ENCODE results near the gene FANCC. TPM values are rescaled to one million over a fixed set of nuclear protein-coding genes. Genes with fewer than 3 reads are reported as not detected.

Gene FANCC
- total RNA-seq, 2 experiments from 2014 or later: 5.7 to 6.3 TPM

GRCh38 chr9:95313010-95313498 is 4.5 kb downstream of the FANCC start:
- H3K27ac Mint-ChIP-seq: no peak overlapping the region
- H3K4me3 ChIP-seq (ENCODE audit: low read length): no peak overlapping the region
- intact Hi-C loops (cut with DNase I, micrococcal nuclease): loop anchor here in 1 of 2 experiments (10.0 kb wide), 1 partner anchor 562 kb away; the partner anchor contains the start of gene ERCC6L2

GRCh38 chr9:95311961-95312360 is 5.5 kb downstream of the FANCC start:
- Mint-ChIP-seq H3K9me3 (no peaks in the 10 kb centered on the region), H3K27ac (no peak overlapping the region), H3K4me1 (ENCODE audit: low read depth) (peaks cover 20% of the 10 kb centered on the region), H3K4me3 (no peak overlapping the region), H3K27me3 (peaks cover 10% of the 10 kb centered on the region), H3K36me3 (ENCODE audit: low read depth) (no peaks in the 10 kb centered on the region)
- ChIA-PET CTCF (no interaction called here), POLR2A (no interaction called here)
- no peaks in the 10 kb centered on the region for H3K9me3 ChIP-seq (ENCODE audit: control insufficient read depth in 1 of 2, insufficient read depth in 1 of 2, low read length in 2 of 2)
- intact Hi-C loops (cut with DNase I, micrococcal nuclease): loop anchor here in 1 of 2 experiments (10.0 kb wide), 1 partner anchor 563 kb away; the partner anchor contains the start of gene ERCC6L2
- no peak for DNase-seq
- H3K36me3 ChIP-seq (ENCODE audit: insufficient read depth, low read length): no peaks in the 10 kb centered on the region
- peaks cover 12% of the 10 kb centered on the region for H3K4me1 ChIP-seq (ENCODE audit: insufficient read depth, low read length)
- no peaks in the 10 kb centered on the region for H3K27me3 ChIP-seq (ENCODE audit: control insufficient read depth in 1 of 2, insufficient read depth in 2 of 2, low read length in 2 of 2)
- no peak for ATAC-seq (ENCODE audit: poor library complexity)
- no peak overlapping the region for H3K27ac ChIP-seq (ENCODE audit: low read depth in 1 of 2, low read length in 2 of 2)
- no peak overlapping the region for H3K4me3 ChIP-seq (ENCODE audit: low read length)
- TF ChIP-seq, protein P1, sequence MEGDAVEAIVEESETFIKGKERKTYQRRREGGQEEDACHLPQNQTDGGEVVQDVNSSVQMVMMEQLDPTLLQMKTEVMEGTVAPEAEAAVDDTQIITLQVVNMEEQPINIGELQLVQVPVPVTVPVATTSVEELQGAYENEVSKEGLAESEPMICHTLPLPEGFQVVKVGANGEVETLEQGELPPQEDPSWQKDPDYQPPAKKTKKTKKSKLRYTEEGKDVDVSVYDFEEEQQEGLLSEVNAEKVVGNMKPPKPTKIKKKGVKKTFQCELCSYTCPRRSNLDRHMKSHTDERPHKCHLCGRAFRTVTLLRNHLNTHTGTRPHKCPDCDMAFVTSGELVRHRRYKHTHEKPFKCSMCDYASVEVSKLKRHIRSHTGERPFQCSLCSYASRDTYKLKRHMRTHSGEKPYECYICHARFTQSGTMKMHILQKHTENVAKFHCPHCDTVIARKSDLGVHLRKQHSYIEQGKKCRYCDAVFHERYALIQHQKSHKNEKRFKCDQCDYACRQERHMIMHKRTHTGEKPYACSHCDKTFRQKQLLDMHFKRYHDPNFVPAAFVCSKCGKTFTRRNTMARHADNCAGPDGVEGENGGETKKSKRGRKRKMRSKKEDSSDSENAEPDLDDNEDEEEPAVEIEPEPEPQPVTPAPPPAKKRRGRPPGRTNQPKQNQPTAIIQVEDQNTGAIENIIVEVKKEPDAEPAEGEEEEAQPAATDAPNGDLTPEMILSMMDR (IDR thresholded peaks at IDR 0.05): no peak

More at GRCh38 chr9:95313010-95313498, 4.5 kb downstream of the FANCC start:
- peak in 1 of 14 experiments; percentile 9 for DNase-seq
- Histone ChIP-seq H3K4me1 (ENCODE audit: insufficient read depth, low read length) (peaks cover 12% of the 10 kb centered on the region), H3K27me3 (ENCODE audit: control insufficient read depth in 1 of 2, insufficient read depth in 2 of 2, low read length in 2 of 2) (no peaks in the 10 kb centered on the region), H3K27ac (ENCODE audit: low read depth in 1 of 2, low read length in 2 of 2) (no peak overlapping the region), H3K9me3 (ENCODE audit: control insufficient read depth in 1 of 2, insufficient read depth in 1 of 2, low read length in 2 of 2) (no peaks in the 10 kb centered on the region), H3K36me3 (ENCODE audit: insufficient read depth, low read length) (no peaks in the 10 kb centered on the region)
- TF ChIP-seq, protein P1 (IDR thresholded peaks at IDR 0.05): no peak
- ChIA-PET CTCF (no interaction called here), POLR2A (no interaction called here)
- no peak for ATAC-seq (ENCODE audit: poor library complexity)
- H3K4me1 Mint-ChIP-seq (ENCODE audit: low read depth): peaks cover 26% of the 10 kb centered on the region
- peak overlapping the region; percentile 62 for H3K4me3 Mint-ChIP-seq
- no peaks in the 10 kb centered on the region for H3K9me3 Mint-ChIP-seq
- H3K27me3 Mint-ChIP-seq: peaks cover 10% of the 10 kb centered on the region
- peaks cover 7% of the 10 kb centered on the region for H3K36me3 Mint-ChIP-seq (ENCODE audit: low read depth)

DNA sequence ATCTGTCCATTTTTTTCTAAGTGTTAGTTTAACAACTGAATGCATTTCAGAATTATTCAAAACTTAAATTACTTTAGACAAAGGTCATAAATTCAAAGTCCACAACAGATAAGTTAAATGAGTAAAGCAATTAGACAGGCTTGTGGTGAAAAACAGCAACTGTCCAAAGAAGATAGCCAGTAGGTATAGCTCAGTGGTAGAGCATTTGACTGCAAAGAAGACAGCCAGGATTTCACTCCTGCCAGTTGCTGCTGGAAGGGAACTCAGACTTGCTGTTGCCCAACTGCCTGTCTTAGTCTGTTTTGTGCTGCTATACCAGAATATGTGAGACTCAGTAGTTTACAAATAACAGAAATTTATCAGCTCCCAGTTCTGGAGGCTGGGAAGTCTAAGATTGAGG is 10.0 kb downstream of the FANCC start:
- intact Hi-C loops (cut with DNase I, micrococcal nuclease): no loop called here
- POLR2A ChIA-PET: no interaction called here

More for the DNA sequence above, 10.0 kb downstream of the FANCC start:
- CTCF ChIA-PET: no interaction called here
- peaks cover 30% of the 10 kb centered on the region for H3K4me1 Mint-ChIP-seq (ENCODE audit: low read depth)
- H3K36me3 Mint-ChIP-seq (ENCODE audit: low read depth): no peaks in the 10 kb centered on the region
- ATAC-seq (ENCODE audit: poor library complexity): no peak
- H3K9me3 Mint-ChIP-seq: no peaks in the 10 kb centered on the region
- TF ChIP-seq, protein P1 (IDR thresholded peaks at IDR 0.05): no peak
- no peak overlapping the region for H3K4me3 Mint-ChIP-seq
- H3K27ac Mint-ChIP-seq: no peak overlapping the region
- H3K36me3 ChIP-seq (ENCODE audit: insufficient read depth, low read length): no peaks in the 10 kb centered on the region
- H3K27me3 Mint-ChIP-seq: peaks cover 3% of the 10 kb centered on the region
- H3K9me3 ChIP-seq (ENCODE audit: control insufficient read depth in 1 of 2, insufficient read depth in 1 of 2, low read length in 2 of 2): no peaks in the 10 kb centered on the region
- no peaks in the 10 kb centered on the region for H3K27me3 ChIP-seq (ENCODE audit: control insufficient read depth in 1 of 2, insufficient read depth in 2 of 2, low read length in 2 of 2)
- H3K4me1 ChIP-seq (ENCODE audit: insufficient read depth, low read length): no peaks in the 10 kb centered on the region
- no peak for DNase-seq
- no peak overlapping the region for H3K27ac ChIP-seq (ENCODE audit: low read depth in 1 of 2, low read length in 2 of 2)
- H3K4me3 ChIP-seq (ENCODE audit: low read length): no peak overlapping the region
